Left renal cortex interstitium (tissue), 4 donors: Measurements from ENCODE around the gene EML6. TPM values are rescaled to one million over a fixed set of nuclear protein-coding genes. Genes with fewer than 3 reads are reported as not detected.
"Not testable (repeated sequence)": the region's sequence is repeated elsewhere in the genome, so short reads cannot be mapped to it uniquely, and the experiment has no call there.

Experiments
- DNase-seq, 4 donors: peaks; one replicate each; pipeline ENCODE4 v3.0.0-alpha.2; 2013; ENCODE audit warnings: low read depth in 4 of 4, low spot score in 2 of 4, missing footprints in 1 of 4
- polyA plus RNA-seq, 4 donors: library from polyadenylated mRNA; unstranded; fragments of 120-200 nt; gene quantifications; one replicate each; pipeline ENCODE4 v1.2.1, GENCODE V29; 2013; ENCODE audit not compliant: insufficient read length in 4 of 4

Gene EML6
- polyA plus RNA-seq, 4 donors: 10.2 to 16.5 (median 14.0) TPM

DNA sequence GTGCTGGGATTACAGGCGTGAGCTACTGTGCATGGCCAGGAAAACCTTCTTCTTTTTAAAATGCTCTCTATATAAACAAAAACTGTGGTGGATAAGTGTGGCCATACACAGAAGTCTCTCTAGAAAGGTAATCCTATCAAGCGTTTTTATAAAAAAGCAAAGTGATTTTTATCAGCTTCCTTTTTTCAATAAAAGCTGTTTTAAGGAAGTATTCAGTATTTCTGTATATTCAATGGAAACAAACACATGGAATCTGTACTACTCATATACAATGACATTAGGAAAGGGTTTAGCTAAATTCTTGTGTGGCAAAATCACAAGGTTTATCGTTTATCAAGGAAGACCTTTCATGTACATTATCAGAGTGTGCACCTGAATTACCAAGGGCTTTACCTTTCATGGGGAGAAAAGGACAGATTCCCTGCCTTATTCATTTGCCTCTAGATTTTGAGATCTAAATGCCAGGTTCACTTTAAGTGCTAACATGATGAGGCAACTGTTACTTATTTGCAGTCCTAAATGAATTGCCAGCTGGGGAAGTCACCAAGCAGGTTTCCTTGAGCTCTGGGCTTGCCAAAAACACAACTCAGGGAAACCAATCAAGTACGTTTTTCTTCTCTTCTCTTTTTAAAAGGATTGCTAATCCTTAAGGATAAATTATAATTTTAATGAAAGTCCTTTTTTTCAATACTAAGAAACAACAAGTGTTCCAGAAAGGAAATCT lies 256.0 kb downstream of the EML6 start:
- DNase-seq: peak in 1 of 4 donors; percentile 41

DNA sequence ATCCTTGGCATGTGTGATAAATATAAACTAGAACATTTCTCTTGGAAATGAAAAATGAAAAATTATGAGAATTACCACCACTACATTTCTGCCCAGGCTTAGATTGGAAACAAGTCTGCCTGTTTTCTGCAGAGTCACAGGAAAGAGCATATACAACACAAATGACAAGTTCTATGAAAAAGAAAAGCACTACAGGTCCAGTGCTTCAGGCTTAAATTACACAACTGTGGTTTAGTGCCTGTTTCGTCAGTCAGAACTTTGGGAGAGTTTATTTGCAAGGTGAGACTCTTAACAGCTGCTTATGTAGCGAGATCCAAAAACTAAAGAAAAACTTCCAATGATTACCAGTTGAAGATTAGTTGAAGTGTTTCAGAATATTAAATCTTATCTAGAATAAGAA lies 257.9 kb downstream of the EML6 start:
- DNase-seq: no peak

DNA sequence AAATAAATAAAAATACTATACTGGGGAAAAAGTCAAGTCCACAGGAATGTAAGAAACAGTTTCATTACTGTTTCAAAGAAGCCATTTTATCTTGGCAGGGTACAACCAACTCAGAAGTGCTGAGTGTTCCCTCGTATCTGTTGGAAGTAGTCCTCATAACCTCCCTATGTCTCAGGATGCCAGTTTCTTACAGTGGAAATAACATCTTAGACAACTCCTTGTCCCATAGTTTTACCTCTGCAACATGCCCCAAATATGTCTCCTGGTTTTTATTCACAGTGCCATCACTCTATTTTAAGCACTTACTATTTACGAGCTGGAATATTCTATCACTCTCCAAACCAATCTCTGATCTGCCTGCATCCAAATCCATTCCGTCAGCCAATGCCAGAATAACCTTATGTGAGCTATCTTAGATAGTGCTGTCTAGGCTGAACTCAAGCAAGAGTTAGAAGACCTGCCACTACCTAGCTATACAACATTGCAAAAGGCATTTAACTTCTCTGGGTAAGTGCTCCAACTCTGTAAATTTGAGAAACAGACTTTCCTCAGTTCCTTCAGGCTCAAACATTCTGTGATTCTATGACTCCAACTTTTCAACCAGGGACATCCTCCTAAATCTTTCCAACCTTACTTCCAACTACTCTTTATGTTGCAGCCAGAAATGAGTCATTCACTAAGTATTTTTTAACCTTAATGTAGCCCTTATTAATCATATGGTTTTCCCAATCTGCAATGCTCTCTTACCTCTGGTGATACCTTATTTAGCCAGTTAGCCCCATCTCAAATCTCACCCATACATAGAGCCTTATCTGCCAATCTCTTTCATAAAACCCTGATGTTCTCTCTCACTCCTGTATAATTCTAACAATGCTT lies 260.1 kb downstream of the EML6 start:
- no peak for DNase-seq

DNA sequence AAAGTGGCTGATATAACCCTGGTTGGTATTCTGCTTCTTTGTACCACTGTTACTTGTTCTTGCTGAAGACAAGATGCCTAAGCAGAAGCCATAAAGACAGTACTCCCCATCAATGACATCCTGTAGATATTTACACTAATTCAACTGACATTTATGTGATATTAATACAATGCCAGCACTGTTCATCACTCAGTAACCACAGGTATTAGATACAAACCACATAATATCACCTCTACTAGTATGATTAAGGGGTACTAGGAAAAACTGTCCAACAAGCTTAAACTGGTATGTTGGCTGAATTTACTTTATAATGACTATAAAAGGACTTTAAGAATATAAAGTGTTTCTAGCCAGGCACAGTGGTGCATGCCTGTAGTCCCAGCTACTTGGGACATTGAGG lies 261.0 kb downstream of the EML6 start:
- no peak for DNase-seq

DNA sequence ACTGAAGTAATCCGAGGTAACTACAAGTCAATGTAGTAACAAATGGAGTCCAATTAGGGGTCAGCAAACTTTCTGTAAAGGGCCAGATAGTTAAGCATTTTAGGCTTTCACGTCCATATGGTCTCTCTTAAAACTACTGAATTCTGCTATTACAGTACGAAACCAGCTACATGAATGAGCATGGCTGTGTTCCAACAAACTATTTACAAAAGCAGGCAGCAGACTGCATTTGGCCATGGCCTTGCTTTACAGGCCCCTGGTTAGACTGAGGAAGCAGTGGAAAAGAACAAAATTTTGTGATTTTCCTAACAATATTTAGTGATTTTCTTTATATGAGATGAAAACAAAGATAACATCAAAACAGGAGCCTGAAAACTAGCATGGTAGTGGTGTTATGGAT lies 262.8 kb downstream of the EML6 start:
- no peak for DNase-seq

DNA sequence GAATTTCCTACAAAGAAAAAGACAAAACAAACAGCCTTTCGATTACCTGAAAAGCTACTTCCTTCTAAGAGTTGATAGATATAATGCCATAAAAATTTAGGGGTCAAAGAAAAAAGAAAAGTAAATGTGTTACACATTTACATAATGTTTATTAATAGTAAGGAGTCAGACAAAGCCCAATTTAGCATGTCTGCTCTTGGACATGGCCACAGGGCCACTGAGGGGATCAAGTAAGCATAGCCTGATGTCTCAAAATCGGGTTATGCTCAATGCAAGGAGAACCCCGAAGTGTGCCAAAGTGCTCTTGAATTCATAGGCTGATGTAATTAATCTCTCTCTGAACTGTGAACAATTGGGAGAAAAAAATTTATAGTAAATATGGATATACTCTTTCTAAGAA lies 265.1 kb downstream of the EML6 start:
- no peak for DNase-seq

DNA sequence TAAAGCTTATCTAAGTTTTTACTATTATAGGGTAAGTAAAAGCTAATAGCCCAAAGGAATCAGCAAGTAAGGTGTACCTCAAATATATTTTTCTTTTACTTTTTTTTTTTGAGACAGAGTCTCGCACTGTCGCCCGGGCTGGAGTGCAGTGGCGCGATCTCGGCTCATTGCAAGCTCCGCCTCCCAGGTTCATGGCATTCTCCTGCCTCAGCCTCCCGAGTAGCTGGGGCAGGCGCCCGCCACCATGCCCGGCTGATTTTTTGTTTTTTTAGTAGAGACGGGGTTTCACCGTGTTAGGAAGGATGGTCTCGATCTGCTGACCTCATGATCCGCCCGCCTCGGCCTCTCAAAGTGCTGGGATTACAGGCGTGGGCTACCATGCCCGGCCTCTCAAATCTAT lies 267.2 kb downstream of the EML6 start:
- not testable (repeated sequence) for DNase-seq

DNA sequence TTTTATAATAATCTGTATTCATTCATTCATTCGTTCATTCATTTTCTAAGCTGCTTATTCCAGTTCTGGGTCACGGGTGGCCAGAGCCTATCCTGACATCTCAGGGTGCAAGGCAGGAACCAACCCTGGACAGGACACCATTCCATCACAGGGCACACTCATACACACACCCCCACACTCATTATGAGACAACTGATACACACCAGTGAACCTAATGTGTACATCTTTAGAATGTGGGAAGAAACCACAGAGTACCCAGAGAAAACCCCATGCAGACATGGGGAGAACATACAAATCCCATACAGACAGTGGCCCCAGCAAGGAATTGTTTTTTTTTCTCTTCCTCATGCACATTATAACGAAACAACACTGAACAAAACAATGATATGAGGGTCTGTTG lies 272.1 kb downstream of the EML6 start:
- no peak for DNase-seq

DNA sequence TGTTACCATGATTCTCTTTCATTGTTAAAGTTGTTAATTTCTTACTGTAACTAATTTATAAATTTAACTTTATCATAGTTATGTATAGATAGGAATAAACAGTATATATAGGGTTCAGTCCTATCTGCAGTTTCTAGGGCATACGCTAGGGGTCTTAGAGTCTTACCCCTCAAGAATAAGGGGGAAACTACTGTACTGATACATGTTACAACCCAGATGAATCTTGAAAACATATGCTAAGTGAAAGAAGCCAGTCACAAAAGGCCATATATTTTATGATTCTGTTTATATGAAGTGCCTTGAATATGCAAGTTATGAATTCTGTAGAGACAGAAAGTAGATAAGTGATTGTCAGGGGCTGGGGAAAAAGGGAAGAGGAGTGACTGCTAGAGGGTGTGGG lies 274.4 kb downstream of the EML6 start:
- DNase-seq: no peak

DNA sequence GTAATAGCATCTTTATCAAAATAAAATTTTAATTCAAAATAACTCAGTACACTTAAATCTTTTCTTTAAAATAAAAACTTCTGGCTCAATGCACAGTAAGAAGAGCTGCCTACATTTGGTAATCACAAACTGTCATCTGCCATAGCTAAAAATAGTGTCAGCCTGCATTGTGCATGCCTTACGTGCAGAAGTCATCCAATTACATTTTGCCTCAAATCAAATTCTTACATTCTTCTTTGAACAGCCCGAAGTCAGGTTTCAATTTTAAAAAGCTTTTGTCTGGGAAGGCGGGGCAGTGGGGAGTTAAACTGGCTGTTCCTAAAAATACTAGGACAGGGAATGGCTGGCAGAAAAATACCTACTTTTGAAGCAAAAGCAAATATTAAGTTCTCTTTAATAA lies 275.7 kb downstream of the EML6 start:
- no peak for DNase-seq

DNA sequence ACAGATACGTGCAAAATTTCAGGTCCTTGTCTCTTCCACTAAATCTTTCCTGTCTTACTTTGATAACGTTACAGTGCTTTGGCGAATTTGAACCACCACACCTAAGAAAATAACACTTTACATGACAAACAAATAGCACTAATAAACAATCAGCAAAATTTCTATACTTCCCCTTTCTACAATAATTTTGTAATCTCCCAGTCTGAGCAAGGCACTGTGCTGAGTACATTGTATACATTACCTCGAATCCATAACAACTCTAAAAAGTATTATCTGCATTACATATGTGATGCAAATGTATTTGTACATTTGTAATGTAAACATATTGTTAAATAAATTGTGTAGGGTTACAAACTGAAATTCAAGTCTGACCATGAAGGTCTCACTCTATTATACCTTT lies 276.9 kb downstream of the EML6 start:
- DNase-seq: no peak

DNA sequence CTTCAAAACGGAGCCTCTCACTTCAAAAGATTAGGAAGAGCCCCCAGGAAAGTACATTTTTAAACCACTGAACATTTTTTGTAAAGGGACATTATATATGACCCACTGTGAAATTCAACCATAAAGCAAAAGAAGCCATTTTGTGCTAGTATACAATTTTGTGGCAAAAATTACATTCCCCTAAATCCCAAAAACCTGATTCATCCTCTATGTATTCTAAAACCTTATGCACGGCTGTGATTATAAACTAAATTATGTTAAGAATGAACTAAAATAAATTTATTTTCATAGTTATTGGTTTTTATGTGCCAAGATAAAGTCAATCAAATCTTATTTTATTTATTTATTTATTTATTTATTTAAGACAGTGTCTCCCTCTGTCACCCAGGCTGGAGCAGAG lies 278.3 kb downstream of the EML6 start:
- DNase-seq: no peak

DNA sequence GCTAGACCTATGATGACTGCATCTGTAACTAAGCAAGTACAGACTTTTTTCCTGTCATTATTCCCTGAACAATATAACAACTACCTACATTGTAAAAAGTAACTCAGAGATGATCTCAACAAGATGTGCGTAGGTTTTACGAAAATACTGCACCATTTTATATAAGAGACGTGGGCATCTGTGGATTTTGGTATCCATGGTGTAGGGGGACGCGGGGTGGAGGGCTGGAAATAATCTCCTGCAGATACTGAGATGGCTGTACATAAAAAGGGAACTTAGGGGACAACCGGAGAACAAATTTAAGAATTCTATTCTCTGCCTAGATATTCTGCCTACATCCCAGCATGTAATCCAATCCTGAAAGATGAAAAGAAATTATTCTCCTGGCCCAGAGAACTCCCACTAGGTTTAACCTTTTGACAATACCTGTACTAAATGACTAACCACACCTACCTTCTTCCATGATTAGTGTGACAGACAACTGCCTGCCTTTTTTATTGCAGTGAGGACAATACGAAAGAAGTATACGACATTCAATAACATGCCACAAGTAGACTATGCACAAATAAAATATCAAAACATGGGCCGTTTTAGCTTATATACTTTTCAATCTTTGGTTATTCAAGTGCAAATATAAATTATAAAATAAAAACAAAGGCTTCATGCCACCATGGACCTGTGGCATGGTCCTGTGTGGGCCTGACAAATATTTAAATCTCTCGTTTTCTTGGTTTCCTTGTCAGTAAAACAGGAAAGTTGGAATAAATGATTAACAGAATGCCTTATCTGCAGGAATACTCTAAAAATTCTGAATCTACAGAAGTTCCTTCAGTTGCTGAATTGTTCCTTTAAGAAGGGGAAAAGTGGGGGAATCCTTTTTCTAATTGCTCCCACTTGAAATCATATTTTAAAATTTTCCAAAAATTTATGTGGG lies 280.5 kb downstream of the EML6 start:
- DNase-seq: no peak

DNA sequence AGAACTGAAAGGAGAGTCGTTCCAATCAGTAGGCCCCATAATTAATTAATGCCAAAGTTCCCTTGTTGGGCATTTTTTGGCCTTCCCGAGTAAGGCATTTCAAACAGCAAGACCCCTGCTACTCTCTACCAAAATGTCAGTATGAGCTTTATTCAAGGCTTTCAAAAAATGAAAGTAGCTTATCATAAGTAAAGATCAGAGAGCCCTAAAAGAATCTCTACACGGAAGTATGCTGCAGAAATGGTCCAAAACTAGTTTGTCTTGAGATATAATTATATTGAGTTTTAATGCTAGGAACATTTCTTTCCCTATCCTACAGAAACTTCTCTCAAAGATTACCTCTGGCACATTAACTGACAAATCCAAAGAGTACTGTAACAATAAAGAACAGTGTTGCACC lies 282.8 kb downstream of the EML6 start:
- DNase-seq: no peak

DNA sequence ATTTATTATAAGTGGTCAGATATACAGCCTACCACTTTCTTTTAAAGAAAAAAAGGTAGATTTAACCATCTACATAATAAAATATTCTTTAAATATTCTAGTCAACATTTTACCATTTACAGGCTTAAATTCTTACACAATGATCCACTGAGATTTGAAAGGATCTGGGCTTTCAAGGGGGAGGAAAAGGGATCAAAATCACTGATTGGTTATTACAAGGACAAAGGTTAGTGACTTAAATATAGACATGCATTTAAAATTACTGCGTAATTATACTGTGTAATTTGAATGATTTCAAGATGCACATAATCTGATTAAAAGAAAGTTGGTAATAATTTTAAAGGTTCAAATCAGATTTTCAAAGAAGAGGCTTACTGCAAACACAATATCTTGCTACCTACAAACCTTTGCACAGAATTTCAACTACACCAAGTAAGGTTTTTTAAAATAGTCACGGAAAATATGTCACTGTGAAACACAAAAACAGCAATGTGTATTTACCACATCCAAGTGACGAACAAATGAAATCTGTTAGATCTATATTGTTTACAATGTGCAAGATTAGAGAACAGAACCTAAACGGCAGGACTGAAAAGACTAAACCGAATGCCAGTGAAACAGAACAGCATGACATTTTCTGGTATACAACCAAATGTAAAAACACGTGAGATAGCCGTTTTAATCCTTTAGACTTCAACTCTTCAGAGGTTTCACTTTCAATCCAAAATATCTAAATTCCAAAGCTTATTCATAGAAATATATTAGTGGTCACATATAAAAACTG lies 286.0 kb downstream of the EML6 start:
- no peak for DNase-seq

DNA sequence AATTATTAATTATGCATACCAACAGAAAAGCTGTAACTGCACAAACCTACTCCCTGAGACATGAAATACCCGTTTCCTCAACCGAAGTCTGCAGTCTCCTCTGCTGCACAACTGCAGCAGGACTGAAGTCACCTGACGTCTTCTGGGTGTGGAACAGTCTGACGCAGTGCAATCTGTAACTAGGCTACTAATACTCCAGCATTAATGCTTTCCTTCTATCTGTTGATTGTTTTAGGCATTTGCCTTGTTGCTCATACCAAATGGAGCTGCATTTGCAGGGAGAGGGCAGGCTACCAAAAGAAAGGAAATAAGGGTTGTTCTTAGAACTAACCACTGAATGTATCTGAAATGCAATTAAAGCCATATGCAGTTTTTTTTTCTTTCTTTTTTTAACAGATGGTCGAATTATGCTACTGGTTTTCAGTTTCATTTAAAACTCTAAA lies 286.7 kb downstream of the EML6 start:
- peak in 1 of 4 donors; percentile 26 for DNase-seq

DNA sequence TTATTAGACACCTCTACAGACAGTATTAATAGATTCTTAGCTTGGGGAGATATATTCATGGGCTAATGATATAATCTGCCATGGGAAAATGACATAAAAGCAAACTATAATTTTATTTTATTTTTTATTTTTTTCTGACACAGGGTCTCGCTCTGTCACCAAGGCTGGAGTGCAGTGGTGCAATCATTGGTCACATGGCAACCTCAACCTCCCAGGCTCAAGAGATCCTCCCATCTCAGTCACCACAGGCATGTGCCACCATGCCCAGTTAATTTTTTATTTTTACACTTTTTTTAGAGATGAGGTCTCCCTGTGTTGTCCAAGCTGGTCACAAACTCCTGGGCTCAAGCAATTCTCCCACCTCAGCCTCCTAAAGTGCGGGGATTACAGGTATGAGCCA lies 287.5 kb downstream of the EML6 start:
- no peak for DNase-seq

DNA sequence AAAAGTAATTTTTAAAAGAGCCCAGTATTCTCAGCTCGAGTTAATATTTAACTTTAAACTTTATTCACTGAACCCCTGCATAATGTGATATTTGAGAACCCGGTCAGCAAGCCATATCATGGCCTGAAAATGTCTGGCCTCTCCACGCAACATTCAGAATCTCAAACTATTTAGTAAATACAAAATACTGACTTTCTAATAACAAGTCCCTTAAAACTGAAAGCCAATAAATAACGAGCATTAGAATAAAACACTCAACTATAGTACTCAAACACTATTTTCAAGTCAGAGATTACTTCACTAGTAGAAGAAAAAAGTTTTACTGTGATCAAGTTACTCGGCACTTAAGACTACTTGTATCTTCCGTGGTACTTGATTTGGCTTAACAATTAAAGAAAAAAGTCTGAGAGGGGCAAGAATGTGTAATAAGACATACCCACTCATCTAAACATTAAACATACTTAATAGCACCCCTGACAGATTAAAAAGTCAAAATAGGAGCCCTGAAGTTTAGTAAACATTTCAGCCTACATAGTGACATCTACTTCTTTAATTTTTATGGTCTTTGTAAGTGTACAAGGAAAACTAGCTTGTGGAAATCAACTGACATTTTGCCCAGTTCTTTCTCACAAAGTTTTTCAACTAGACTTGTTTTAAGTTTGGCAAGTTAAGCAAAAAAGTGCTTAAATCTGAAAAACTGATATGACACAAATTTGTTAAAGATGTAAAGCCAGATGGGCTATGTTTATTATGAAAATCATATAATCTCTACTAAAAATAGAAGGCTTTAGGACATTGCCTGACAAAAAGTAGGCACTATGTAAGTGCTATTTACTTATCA lies 288.6 kb downstream of the EML6 start:
- DNase-seq: peak in 1 of 4 donors; percentile 37
